HepG2 (cell line): ENCODE measurements around the gene PTPRM. TPM values are rescaled to one million over a fixed set of nuclear protein-coding genes. Genes with fewer than 3 reads are reported as not detected.

Source experiments
- ATAC-seq: fragments of 200-7000 bp; cut with Tn5 transposase; 3 replicates; pipeline ENCODE4 v1.9.1; 2020; ENCODE audit warnings: mild to moderate bottlenecking, moderate library complexity
- BruUV-seq: library from RNA; stranded (reverse); fragments of 400-500 nt; replicated peaks from 2 replicates; lab custom pipeline; 2021; lab: Mats Ljungman, UMichigan
- CTCF ChIA-PET: fragments of 300-600 bp; formaldehyde crosslinking; extraction: SDS; loops from one replicate; lab custom pipeline; 2021; ENCODE audit warnings: low total read pairs, inconsistent platforms, low intra/inter-chr PET ratio; lab: Yijun Ruan, JAX
- POLR2A ChIA-PET: fragments of 350-600 bp; sonication (Branson Sonifier 250); formaldehyde crosslinking; loops from one replicate; lab custom pipeline; 2020; ENCODE audit warnings: antibody characterized with exemption, inconsistent platforms; lab: Yijun Ruan, JAX
- DNase-seq: peaks from one replicate; pipeline ENCODE4 v3.0.0-alpha.2; 2015; ENCODE audit warnings: low spot score
- FAIRE-seq: peaks from 3 replicates; lab custom pipeline; 2011; peaks lifted over from hg19 to GRCh38; lab: Jason Lieb, UNC
- H2AFZ ChIP-seq: one replicate; pipeline ENCODE4 v1.6.1; 2011; ENCODE audit warnings: low read length, inconsistent platforms
- H3K27ac ChIP-seq: fragments of 300-600 bp; 3 replicates; pipeline ENCODE4 v1.8.0; 2011; ENCODE audit warnings: mixed run types, mild to moderate bottlenecking, mixed read lengths, low read length, inconsistent platforms; ENCODE audit not compliant: insufficient read depth; ENCODE audit errors: extremely low read length
- H3K27me3 ChIP-seq, 2 experiments: fragments of 200-600 bp in 1 of 2; 2 replicates in 1 of 2; 3 replicates in 1 of 2; pipeline versions ENCODE4 v1.6.0 to v1.8.0; 2011; ENCODE audit warnings: low read length in 2 of 2, mild to moderate bottlenecking in 2 of 2, moderate library complexity in 2 of 2, inconsistent platforms in 1 of 2; ENCODE audit not compliant: insufficient read depth in 2 of 2, control insufficient read depth in 1 of 2
- H3K36me3 ChIP-seq, 2 experiments: fragments of 200-600 bp in 1 of 2; replicated peaks in 1 of 2; 2 replicates in 1 of 2; 3 replicates in 1 of 2; pipeline versions ENCODE4 v1.5.1 to v1.8.0; 2011; ENCODE audit warnings: low read length in 2 of 2, inconsistent platforms in 1 of 2; ENCODE audit not compliant: insufficient read depth in 2 of 2, control insufficient read depth in 1 of 2
- H3K4me1 ChIP-seq: 2 replicates; pipeline ENCODE4 v1.5.1; 2012; ENCODE audit warnings: low read length, inconsistent platforms; ENCODE audit not compliant: insufficient read depth
- H3K4me2 ChIP-seq: 2 replicates; pipeline ENCODE4 v1.6.0; 2011; ENCODE audit warnings: low read depth, low read length, inconsistent platforms
- H3K4me3 ChIP-seq, 3 experiments: fragments of 200-600 bp in 1 of 3; sonication (generic), shearing (Covaris generic) in 1 of 3; replicated peaks in 1 of 3; 2 replicates each; pipeline ENCODE4 v1.5.1; 2011 to 2016; ENCODE audit warnings: low read length in 3 of 3, inconsistent platforms in 2 of 3, low read depth in 2 of 3, mild to moderate bottlenecking in 2 of 3, control low read depth in 1 of 3, mixed read lengths in 1 of 3; ENCODE audit not compliant: insufficient read depth in 1 of 3
- H3K79me2 ChIP-seq: one replicate; pipeline ENCODE4 v1.6.1; 2011; ENCODE audit warnings: low read length, inconsistent platforms; ENCODE audit not compliant: insufficient read depth
- H3K9ac ChIP-seq: 2 replicates; pipeline ENCODE4 v1.6.0; 2011; ENCODE audit warnings: mild to moderate bottlenecking, low read depth, low read length, inconsistent platforms; ENCODE audit not compliant: insufficient read depth
- H3K9me3 ChIP-seq: 2 replicates; pipeline ENCODE4 v1.5.1; 2012; ENCODE audit warnings: mild to moderate bottlenecking, low read length
- H4K20me1 ChIP-seq: 2 replicates; pipeline ENCODE4 v1.6.0; 2011; ENCODE audit warnings: inconsistent platforms, mild to moderate bottlenecking, low read length, moderate library complexity; ENCODE audit not compliant: insufficient read depth
- ATF7 ChIP-seq, 2 experiments: fragments of 450-650 bp in 1 of 2; sonication (generic) in 1 of 2; formaldehyde crosslinking in 1 of 2; IDR thresholded peaks; 2 replicates each; pipeline versions ENCODE4 v1.4.0 to v1.6.1; 2016 to 2020; ENCODE audit warnings: antibody characterized with exemption in 1 of 2, mild to moderate bottlenecking in 1 of 2, missing genetic modification reagents in 1 of 2
- CCDC6 ChIP-seq: sonication (generic); formaldehyde crosslinking; IDR thresholded peaks from 2 replicates; pipeline ENCODE4 v1.8.1; 2022; ENCODE audit warnings: mild to moderate bottlenecking, missing genetic modification reagents, moderate library complexity
- ELF1 ChIP-seq: sonication (generic); formaldehyde crosslinking; IDR thresholded peaks from 2 replicates; pipeline ENCODE4 v1.4.0; 2020; ENCODE audit warnings: missing genetic modification reagents
- FOXO1 ChIP-seq: sonication (generic); formaldehyde crosslinking; IDR thresholded peaks from 2 replicates; pipeline ENCODE4 v1.4.0; 2020; ENCODE audit warnings: missing genetic modification reagents
- MED8 ChIP-seq: sonication (generic); formaldehyde crosslinking; IDR thresholded peaks from 2 replicates; pipeline ENCODE4 v1.8.1; 2023; ENCODE audit warnings: mild to moderate bottlenecking, missing genetic modification reagents; ENCODE audit not compliant: insufficient replicate concordance
- SETDB1 ChIP-seq: sonication (generic); formaldehyde crosslinking; IDR thresholded peaks from 2 replicates; pipeline ENCODE4 v1.5.1; 2020; ENCODE audit warnings: missing genetic modification reagents, mild to moderate bottlenecking, borderline replicate concordance
- SUZ12 ChIP-seq: fragments of 150-350 bp; IDR thresholded peaks from 2 replicates; pipeline ENCODE4 v1.6.1; 2014; ENCODE audit warnings: low read depth, low read length
- ZBTB25 ChIP-seq: IDR thresholded peaks from 2 replicates; pipeline ENCODE4 v1.6.1; 2018; ENCODE audit warnings: missing genetic modification reagents
- ZFX ChIP-seq: sonication (generic); formaldehyde crosslinking; IDR thresholded peaks from 2 replicates; pipeline ENCODE4 v1.4.0; 2020; ENCODE audit warnings: mild to moderate bottlenecking, low read depth, missing genetic modification reagents, moderate library complexity
- ZNF468 ChIP-seq: sonication (generic); formaldehyde crosslinking; IDR thresholded peaks from 2 replicates; pipeline ENCODE4 v1.8.0; 2022; ENCODE audit warnings: mild to moderate bottlenecking, moderate library complexity, missing genetic modification reagents
- ZNF513 ChIP-seq: sonication (generic); formaldehyde crosslinking; conservative IDR thresholded peaks from 2 replicates; pipeline ENCODE4 v1.5.0; 2020; ENCODE audit warnings: missing genetic modification reagents
- ZNF614 ChIP-seq: IDR thresholded peaks from 2 replicates; pipeline ENCODE4 v1.6.1; 2018; ENCODE audit warnings: missing biosample characterization, missing genetic modification reagents, inconsistent platforms, borderline replicate concordance
- WGBS: methylation state at CpG from one replicate; pipeline ENCODE4 v1.1.6; 2017; ENCODE audit warnings: low lambda C conversion rate; 5-methylcytosine and 5-hydroxymethylcytosine counted together
- in situ Hi-C: cut with HindIII; loops from 2 replicates; pipeline ENCODE4 v1.10.0; 2017; ENCODE audit warnings: low pct_unique_long_range_greater_than_20kb; ENCODE audit not compliant: extremely low pct_ligation_motif_present
- intact Hi-C: fragments of 100-400 bp; cut with micrococcal nuclease; formaldehyde crosslinking; loops from one replicate; pipeline ENCODE4 v1.10.0; 2022; ENCODE audit not compliant: unreplicated experiment
- polyA plus RNA-seq, 8 experiments: library from polyadenylated mRNA; depleted of rRNA in 3 of 8; stranded (reverse) in 7 of 8; unstranded in 1 of 8; fragments of >200 nt; fragmentation: Illumina TruSeq in 4 of 8; extraction: Trizol in 4 of 8; gene quantifications; 2 replicates each; pipeline versions ENCODE4 v1.2.1 to v1.2.3, GENCODE V29; 2011 to 2016; ENCODE audit warnings: low read depth in 4 of 8, missing spikeins in 1 of 8, mixed read lengths in 1 of 8; ENCODE audit not compliant: insufficient read depth in 1 of 8
- total RNA-seq, 5 experiments: library from RNA; depleted of rRNA; stranded (reverse); fragments of >200 nt; fragmentation: Illumina TruSeq; extraction: Trizol; gene quantifications; 2 replicates each; pipeline ENCODE4 v1.2.3, GENCODE V29; 2016; ENCODE audit warnings: low read depth in 1 of 5
- TF ChIP-seq, protein P1 (sequence below): sonication (generic); formaldehyde crosslinking; IDR thresholded peaks from 2 replicates; pipeline ENCODE4 v1.4.0; 2020; ENCODE audit warnings: mild to moderate bottlenecking, missing genetic modification reagents

PTPRM gene
- total and polyA plus RNA-seq, 2 of the 13 experiments (the other 11 are each of a cell fraction or from before 2014, with no cell fraction given): 12.6 to 108 TPM

DNA sequence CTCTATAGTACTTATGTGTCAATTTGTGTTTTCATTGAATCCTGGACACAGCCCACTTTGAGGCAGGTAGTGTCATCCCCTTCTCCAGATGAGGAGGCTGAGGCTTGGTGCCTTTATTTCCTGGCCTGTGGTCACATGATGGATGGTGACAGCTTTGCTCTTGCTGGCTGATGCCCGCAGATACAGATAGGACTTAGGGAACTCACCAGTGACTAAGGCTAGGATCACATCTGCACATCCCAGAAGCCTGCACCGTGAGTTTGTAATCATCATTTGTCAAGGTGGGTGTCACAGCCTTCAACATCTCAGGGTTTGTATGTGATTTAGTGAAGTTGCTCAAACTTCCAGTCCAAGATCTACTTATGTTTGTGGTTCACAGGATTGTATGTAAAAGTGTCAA is 747.0 kb downstream of the PTPRM start:
- FAIRE-seq (no peak), ATAC-seq (no peak), DNase-seq (no peak)
- no TSS peak for BruUV-seq
- H3K4me2 ChIP-seq: no peak overlapping the region
- no peak overlapping the region for H3K4me3 ChIP-seq
- no peak overlapping the region for H3K27ac ChIP-seq
- H3K9ac ChIP-seq: no peak overlapping the region
- TF ChIP-seq, protein P1, sequence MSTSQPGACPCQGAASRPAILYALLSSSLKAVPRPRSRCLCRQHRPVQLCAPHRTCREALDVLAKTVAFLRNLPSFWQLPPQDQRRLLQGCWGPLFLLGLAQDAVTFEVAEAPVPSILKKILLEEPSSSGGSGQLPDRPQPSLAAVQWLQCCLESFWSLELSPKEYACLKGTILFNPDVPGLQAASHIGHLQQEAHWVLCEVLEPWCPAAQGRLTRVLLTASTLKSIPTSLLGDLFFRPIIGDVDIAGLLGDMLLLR: no peak
- TF ChIP-seq ZBTB25 (CRISPR knock-in tag) (no peak), SETDB1 (CRISPR knock-in tag) (no peak), ELF1 (CRISPR knock-in tag) (no peak)
- no peaks in the 10 kb centered on the region for H3K36me3 ChIP-seq
- intact Hi-C loops: no loop called here
- H3K9me3 ChIP-seq: no peaks in the 10 kb centered on the region
- no peaks in the 10 kb centered on the region for H3K79me2 ChIP-seq
- no peaks in the 10 kb centered on the region for H4K20me1 ChIP-seq
- ChIA-PET POLR2A (no interaction called here), CTCF (no interaction called here)
- in situ Hi-C loops: no loop called here
- WGBS: 94% methylated on average over 2 of the region's 2 CpGs
- no peak overlapping the region for H2AFZ ChIP-seq
- H3K4me1 ChIP-seq: no peaks in the 10 kb centered on the region
- no peaks in the 10 kb centered on the region for H3K27me3 ChIP-seq

DNA sequence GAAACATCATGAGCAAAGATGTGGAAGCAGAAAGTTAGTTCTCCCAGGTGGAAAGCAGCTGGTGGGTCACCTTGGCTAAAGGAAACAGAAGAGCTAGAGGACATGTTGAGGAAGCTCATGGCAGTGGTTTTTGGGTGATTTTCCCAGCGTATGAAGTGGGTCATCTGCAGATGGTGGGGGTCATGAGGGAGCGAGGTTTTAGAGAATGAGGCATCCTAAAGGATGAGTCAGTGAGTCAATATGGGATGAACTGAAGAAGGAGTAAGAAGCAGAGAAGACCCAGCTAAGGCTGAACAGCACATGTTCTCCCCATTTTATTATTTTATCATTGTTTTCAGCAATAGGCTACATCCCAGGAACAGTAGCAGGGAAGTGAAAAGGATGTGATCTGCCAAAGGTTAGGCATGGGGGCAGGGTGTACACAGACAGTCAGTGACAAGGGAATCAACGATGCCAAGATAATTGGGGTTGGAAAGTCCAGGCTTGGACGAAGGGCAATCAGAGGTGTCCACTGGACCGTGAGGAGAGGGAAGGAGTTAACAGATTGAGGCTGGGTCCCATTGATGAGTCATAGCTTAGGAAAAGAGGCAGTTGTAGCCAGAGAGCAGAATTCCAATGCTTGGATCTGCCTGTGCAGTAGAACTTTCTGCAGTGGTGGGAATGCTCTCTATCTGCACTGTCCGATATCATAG is 752.8 kb downstream of the PTPRM start:
- Histone ChIP-seq H3K9me3 (no peaks in the 10 kb centered on the region), H3K4me1 (no peaks in the 10 kb centered on the region)
- no TSS peak for BruUV-seq
- ATAC-seq: no peak
- TF ChIP-seq CCDC6 (CRISPR knock-in tag) (no peak), FOXO1 (no peak), SUZ12 (no peak), ZNF513 (CRISPR knock-in tag) (no peak), MED8 (no peak), ZFX (no peak), ATF7 (IDR thresholded peaks at IDR 0.05) (no peak), ATF7 (CRISPR knock-in tag; IDR thresholded peaks at IDR 0.05) (no peak), ZNF468 (CRISPR knock-in tag) (no peak), ZNF614 (no peak)
- TF ChIP-seq, all 625 proteins: peak for 0
- 90% methylated on average over 6 of the region's 6 CpGs for WGBS
- H3K79me2 ChIP-seq: no peaks in the 10 kb centered on the region
- H3K9ac ChIP-seq: no peak overlapping the region
- no peaks in the 10 kb centered on the region for H4K20me1 ChIP-seq
- no peaks in the 10 kb centered on the region for H3K36me3 ChIP-seq
- FAIRE-seq (no peak), DNase-seq (no peak)
- ChIA-PET CTCF (no interaction called here), POLR2A (no interaction called here)
- H3K4me3 ChIP-seq: no peak overlapping the region
- in situ Hi-C loops (no loop called here), intact Hi-C loops (no loop called here)
- H3K4me2 ChIP-seq: no peak overlapping the region
- no peak overlapping the region for H2AFZ ChIP-seq
- H3K27ac ChIP-seq: no peak overlapping the region
- no peaks in the 10 kb centered on the region for H3K27me3 ChIP-seq
